Measurements from ENCODE around the gene DSC1.
"Not testable (repeated sequence)": the region's sequence is repeated elsewhere in the genome, so short reads cannot be mapped to it uniquely, and the experiment has no call there.

Gene DSC1

DNA sequence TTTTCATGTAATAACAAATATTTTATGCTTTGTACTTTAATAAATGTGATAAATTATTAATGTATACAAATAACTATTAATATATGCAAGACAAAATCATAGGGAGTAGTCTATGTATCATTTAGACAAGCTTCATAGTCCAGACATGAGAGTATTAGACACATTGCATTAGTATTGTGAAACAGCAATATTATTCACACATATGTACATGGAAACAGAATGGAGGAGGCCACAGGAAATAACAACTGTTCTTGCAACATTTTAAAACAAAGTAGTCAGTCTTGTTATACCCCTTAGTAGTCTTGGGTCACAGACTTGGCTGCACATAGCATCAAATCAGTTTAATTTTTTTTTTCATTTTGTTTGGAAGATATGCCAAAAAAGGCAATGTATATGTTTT is 15.8 kb downstream of the DSC1 start:
- Histone ChIP-seq H3K27me3 (replicated peaks; ENCODE audit: control insufficient read depth, insufficient read depth, low read length, poor library complexity, severe bottlenecking) (no peaks in the 10 kb centered on the region), H3K4me1 (ENCODE audit: control insufficient read depth, insufficient read depth, low read length, poor library complexity, severe bottlenecking) (no peaks in the 10 kb centered on the region), H3K4me3 (ENCODE audit: insufficient read depth, low read depth, low read length, poor library complexity, severe bottlenecking) (no peak overlapping the region), H3K9me3 (ENCODE audit: control insufficient read depth, low read length) (no peaks in the 10 kb centered on the region), H3K27ac (ENCODE audit: insufficient read depth, low read length, poor library complexity, severe bottlenecking) (no peak overlapping the region), H3K36me3 (ENCODE audit: control insufficient read depth, insufficient read depth, low read length) (no peaks in the 10 kb centered on the region)
- no peak for DNase-seq

GRCh38 chr18:31143025-31143424 is 19.6 kb downstream of the DSC1 start:
- DNase-seq: no peak
- H3K36me3 ChIP-seq (ENCODE audit: control insufficient read depth, insufficient read depth, low read length): no peaks in the 10 kb centered on the region
- H3K4me1 ChIP-seq (ENCODE audit: control insufficient read depth, insufficient read depth, low read length, poor library complexity, severe bottlenecking): no peaks in the 10 kb centered on the region

DNA sequence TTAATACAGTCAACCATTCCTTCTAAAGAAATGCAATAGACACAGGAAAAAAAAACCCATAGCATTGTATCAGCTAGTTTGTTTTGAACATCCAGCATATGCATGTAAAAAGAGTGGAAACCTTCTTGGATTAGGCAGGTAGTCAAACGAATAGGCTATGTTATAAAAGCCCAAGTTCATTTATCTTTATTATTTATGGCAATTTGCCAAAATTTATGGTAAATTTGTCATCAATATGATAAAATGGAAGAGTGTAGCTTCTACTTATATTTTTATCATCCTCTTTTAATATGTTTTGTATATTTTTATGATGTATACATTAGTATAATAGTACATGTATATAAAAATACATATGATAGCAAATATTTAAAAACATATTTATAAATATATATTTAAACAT is 23.9 kb downstream of the DSC1 start:
- Histone ChIP-seq H3K36me3 (ENCODE audit: control insufficient read depth, insufficient read depth, low read length) (no peaks in the 10 kb centered on the region), H3K27me3 (replicated peaks; ENCODE audit: control insufficient read depth, insufficient read depth, low read length, poor library complexity, severe bottlenecking) (no peaks in the 10 kb centered on the region), H3K4me1 (ENCODE audit: control insufficient read depth, insufficient read depth, low read length, poor library complexity, severe bottlenecking) (no peaks in the 10 kb centered on the region), H3K4me3 (ENCODE audit: insufficient read depth, low read depth, low read length, poor library complexity, severe bottlenecking) (no peak overlapping the region), H3K9me3 (ENCODE audit: control insufficient read depth, low read length) (no peaks in the 10 kb centered on the region), H3K27ac (ENCODE audit: insufficient read depth, low read length, poor library complexity, severe bottlenecking) (no peak overlapping the region)
- no peak for DNase-seq

More at GRCh38 chr18:31143025-31143424, 19.6 kb downstream of the DSC1 start:
- H3K27me3 ChIP-seq (replicated peaks; ENCODE audit: control insufficient read depth, insufficient read depth, low read length, poor library complexity, severe bottlenecking): no peaks in the 10 kb centered on the region
- no peak overlapping the region for H3K27ac ChIP-seq (ENCODE audit: insufficient read depth, low read length, poor library complexity, severe bottlenecking)
- H3K4me3 ChIP-seq (ENCODE audit: insufficient read depth, low read depth, low read length, poor library complexity, severe bottlenecking): no peak overlapping the region
- no peaks in the 10 kb centered on the region for H3K9me3 ChIP-seq (ENCODE audit: control insufficient read depth, low read length)

DNA sequence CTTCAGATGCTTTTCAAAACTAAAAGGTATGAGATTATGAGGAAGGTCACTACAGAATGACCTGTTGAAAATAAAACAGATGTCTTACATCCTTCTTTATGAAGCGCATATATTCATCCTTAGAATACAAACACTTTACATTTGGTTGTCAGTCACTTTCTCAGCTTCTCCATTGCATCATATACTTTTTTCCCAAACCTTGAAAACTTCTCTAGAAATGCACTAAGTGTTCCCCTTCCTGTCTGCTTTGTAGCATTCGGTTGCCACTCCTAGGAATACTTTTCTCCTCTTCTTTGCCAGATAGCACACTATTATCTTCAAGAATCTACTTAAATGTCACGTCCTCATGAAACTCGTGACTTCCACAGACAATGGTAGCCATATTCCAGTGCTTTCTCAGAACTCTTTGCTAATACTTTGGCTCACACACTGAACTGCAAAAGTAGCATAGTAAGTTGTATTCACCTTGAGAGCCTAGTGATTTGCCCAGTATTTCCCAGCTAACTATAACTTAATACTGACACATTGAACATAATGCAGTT is 27.6 kb downstream of the DSC1 start:
- Histone ChIP-seq H3K36me3 (ENCODE audit: control insufficient read depth, insufficient read depth, low read length) (no peaks in the 10 kb centered on the region), H3K9me3 (ENCODE audit: control insufficient read depth, low read length) (no peaks in the 10 kb centered on the region), H3K27me3 (replicated peaks; ENCODE audit: control insufficient read depth, insufficient read depth, low read length, poor library complexity, severe bottlenecking) (no peaks in the 10 kb centered on the region), H3K4me1 (ENCODE audit: control insufficient read depth, insufficient read depth, low read length, poor library complexity, severe bottlenecking) (no peaks in the 10 kb centered on the region), H3K4me3 (ENCODE audit: insufficient read depth, low read depth, low read length, poor library complexity, severe bottlenecking) (no peak overlapping the region), H3K27ac (ENCODE audit: insufficient read depth, low read length, poor library complexity, severe bottlenecking) (no peak overlapping the region)
- no peak for DNase-seq

DNA sequence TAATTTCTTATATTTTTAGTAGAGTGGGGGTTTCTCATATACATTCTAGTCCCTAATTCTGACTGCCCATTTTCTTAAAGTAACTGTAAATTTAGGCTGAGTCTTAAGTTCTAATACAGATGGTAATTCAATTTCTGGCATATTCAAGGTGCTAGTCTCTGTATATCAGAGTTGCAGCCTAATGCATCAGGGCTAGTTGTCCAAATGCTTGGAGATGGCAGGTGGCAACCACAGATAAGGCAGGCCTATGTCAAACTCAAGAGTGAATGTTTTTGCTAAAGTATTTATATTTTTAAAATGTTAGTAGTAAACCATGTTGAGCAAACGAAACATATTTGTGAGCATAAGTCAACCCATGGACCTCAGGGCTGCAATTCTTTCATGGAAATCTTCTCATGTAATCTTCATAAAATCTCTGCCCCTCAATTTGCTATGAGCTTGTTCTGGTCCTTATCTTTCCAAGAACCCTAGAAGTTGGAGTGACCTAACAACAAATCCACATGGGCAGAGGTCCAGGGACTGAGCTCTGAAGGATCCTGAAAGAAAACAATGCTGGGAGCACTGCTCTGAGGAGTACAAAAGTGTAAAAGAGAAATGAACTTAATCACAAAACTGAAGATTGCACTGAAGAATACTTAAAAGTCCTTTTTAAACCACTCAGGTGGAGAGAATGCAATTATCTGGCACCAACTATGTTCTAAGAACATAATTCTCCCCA is 33.1 kb downstream of the DSC1 start:
- Histone ChIP-seq H3K36me3 (ENCODE audit: control insufficient read depth, insufficient read depth, low read length) (no peaks in the 10 kb centered on the region), H3K4me3 (ENCODE audit: insufficient read depth, low read depth, low read length, poor library complexity, severe bottlenecking) (no peak overlapping the region), H3K27ac (ENCODE audit: insufficient read depth, low read length, poor library complexity, severe bottlenecking) (no peak overlapping the region), H3K4me1 (ENCODE audit: control insufficient read depth, insufficient read depth, low read length, poor library complexity, severe bottlenecking) (no peaks in the 10 kb centered on the region), H3K27me3 (replicated peaks; ENCODE audit: control insufficient read depth, insufficient read depth, low read length, poor library complexity, severe bottlenecking) (no peaks in the 10 kb centered on the region), H3K9me3 (ENCODE audit: control insufficient read depth, low read length) (no peaks in the 10 kb centered on the region)
- DNase-seq: no peak

- Histone ChIP-seq H3K4me1 (ENCODE audit: control insufficient read depth, insufficient read depth, low read length, poor library complexity, severe bottlenecking) (no peaks in the 10 kb centered on the region), H3K36me3 (ENCODE audit: control insufficient read depth, insufficient read depth, low read length) (no peaks in the 10 kb centered on the region), H3K4me3 (ENCODE audit: insufficient read depth, low read depth, low read length, poor library complexity, severe bottlenecking) (no peak overlapping the region), H3K27ac (ENCODE audit: insufficient read depth, low read length, poor library complexity, severe bottlenecking) (no peak overlapping the region), H3K9me3 (ENCODE audit: control insufficient read depth, low read length) (no peaks in the 10 kb centered on the region), H3K27me3 (replicated peaks; ENCODE audit: control insufficient read depth, insufficient read depth, low read length, poor library complexity, severe bottlenecking) (no peaks in the 10 kb centered on the region)
- DNase-seq: no peak
Measured at GRCh38 chr18:31125878-31126277, 36.8 kb downstream of the DSC1 start.

- H3K27ac ChIP-seq (ENCODE audit: insufficient read depth, low read length, poor library complexity, severe bottlenecking): not testable (repeated sequence)
Measured at GRCh38 chr18:31123125-31123524, 39.5 kb downstream of the DSC1 start.

GRCh38 chr18:31120594-31120993 is 42.1 kb downstream of the DSC1 start:
- Histone ChIP-seq H3K4me3 (ENCODE audit: insufficient read depth, low read depth, low read length, poor library complexity, severe bottlenecking) (no peak overlapping the region), H3K36me3 (ENCODE audit: control insufficient read depth, insufficient read depth, low read length) (no peaks in the 10 kb centered on the region), H3K27ac (ENCODE audit: insufficient read depth, low read length, poor library complexity, severe bottlenecking) (no peak overlapping the region), H3K4me1 (ENCODE audit: control insufficient read depth, insufficient read depth, low read length, poor library complexity, severe bottlenecking) (no peaks in the 10 kb centered on the region), H3K9me3 (ENCODE audit: control insufficient read depth, low read length) (no peaks in the 10 kb centered on the region), H3K27me3 (replicated peaks; ENCODE audit: control insufficient read depth, insufficient read depth, low read length, poor library complexity, severe bottlenecking) (no peaks in the 10 kb centered on the region)
- no peak for DNase-seq

More at GRCh38 chr18:31123125-31123524, 39.5 kb downstream of the DSC1 start:
- H3K9me3 ChIP-seq (ENCODE audit: control insufficient read depth, low read length); H3K36me3 ChIP-seq (ENCODE audit: control insufficient read depth, insufficient read depth, low read length); H3K4me3 ChIP-seq (ENCODE audit: insufficient read depth, low read depth, low read length, poor library complexity, severe bottlenecking); DNase-seq; H3K4me1 ChIP-seq (ENCODE audit: control insufficient read depth, insufficient read depth, low read length, poor library complexity, severe bottlenecking); H3K27me3 ChIP-seq (replicated peaks; ENCODE audit: control insufficient read depth, insufficient read depth, low read length, poor library complexity, severe bottlenecking): not testable (repeated sequence)

- no peak overlapping the region for H3K4me3 ChIP-seq (ENCODE audit: insufficient read depth, low read depth, low read length, poor library complexity, severe bottlenecking)
- H3K9me3 ChIP-seq (ENCODE audit: control insufficient read depth, low read length): no peaks in the 10 kb centered on the region
- no peak for DNase-seq
- no peaks in the 10 kb centered on the region for H3K36me3 ChIP-seq (ENCODE audit: control insufficient read depth, insufficient read depth, low read length)
- no peaks in the 10 kb centered on the region for H3K4me1 ChIP-seq (ENCODE audit: control insufficient read depth, insufficient read depth, low read length, poor library complexity, severe bottlenecking)
- no peak overlapping the region for H3K27ac ChIP-seq (ENCODE audit: insufficient read depth, low read length, poor library complexity, severe bottlenecking)
- H3K27me3 ChIP-seq (replicated peaks; ENCODE audit: control insufficient read depth, insufficient read depth, low read length, poor library complexity, severe bottlenecking): no peaks in the 10 kb centered on the region
Measured at GRCh38 chr18:31116853-31117595, 45.6 kb downstream of the DSC1 start.

GRCh38 chr18:31112804-31113203 is 49.9 kb downstream of the DSC1 start:
- no peaks in the 10 kb centered on the region for H3K27me3 ChIP-seq (replicated peaks; ENCODE audit: control insufficient read depth, insufficient read depth, low read length, poor library complexity, severe bottlenecking)
- no peak overlapping the region for H3K4me3 ChIP-seq (ENCODE audit: insufficient read depth, low read depth, low read length, poor library complexity, severe bottlenecking)
- no peaks in the 10 kb centered on the region for H3K4me1 ChIP-seq (ENCODE audit: control insufficient read depth, insufficient read depth, low read length, poor library complexity, severe bottlenecking)
- no peaks in the 10 kb centered on the region for H3K9me3 ChIP-seq (ENCODE audit: control insufficient read depth, low read length)
- H3K36me3 ChIP-seq (ENCODE audit: control insufficient read depth, insufficient read depth, low read length): no peaks in the 10 kb centered on the region
- no peak for DNase-seq
- no peak overlapping the region for H3K27ac ChIP-seq (ENCODE audit: insufficient read depth, low read length, poor library complexity, severe bottlenecking)

All from effector memory CD4-positive, alpha-beta T cell (primary cell).